Measurements from ENCODE around the gene SPART. TPM values are rescaled to one million over a fixed set of nuclear protein-coding genes. Genes with fewer than 3 reads are reported as not detected.

SPART gene
- total RNA-seq, 6 experiments from 2014 or later: 54.3 to 67.1 (median 58.6) TPM

GRCh38 chr13:36359301-36359950 is 13.2 kb upstream of the SPART start:
- H3K27ac Mint-ChIP-seq: no peak overlapping the region
- H3K27me3 Mint-ChIP-seq (ENCODE audit: insufficient read depth): no peaks in the 10 kb centered on the region
- H3K9me3 Mint-ChIP-seq: no peaks in the 10 kb centered on the region
- H3K4me1 Mint-ChIP-seq (ENCODE audit: low read depth): peaks cover 22% of the 10 kb centered on the region
- TF ChIP-seq, protein P1, sequence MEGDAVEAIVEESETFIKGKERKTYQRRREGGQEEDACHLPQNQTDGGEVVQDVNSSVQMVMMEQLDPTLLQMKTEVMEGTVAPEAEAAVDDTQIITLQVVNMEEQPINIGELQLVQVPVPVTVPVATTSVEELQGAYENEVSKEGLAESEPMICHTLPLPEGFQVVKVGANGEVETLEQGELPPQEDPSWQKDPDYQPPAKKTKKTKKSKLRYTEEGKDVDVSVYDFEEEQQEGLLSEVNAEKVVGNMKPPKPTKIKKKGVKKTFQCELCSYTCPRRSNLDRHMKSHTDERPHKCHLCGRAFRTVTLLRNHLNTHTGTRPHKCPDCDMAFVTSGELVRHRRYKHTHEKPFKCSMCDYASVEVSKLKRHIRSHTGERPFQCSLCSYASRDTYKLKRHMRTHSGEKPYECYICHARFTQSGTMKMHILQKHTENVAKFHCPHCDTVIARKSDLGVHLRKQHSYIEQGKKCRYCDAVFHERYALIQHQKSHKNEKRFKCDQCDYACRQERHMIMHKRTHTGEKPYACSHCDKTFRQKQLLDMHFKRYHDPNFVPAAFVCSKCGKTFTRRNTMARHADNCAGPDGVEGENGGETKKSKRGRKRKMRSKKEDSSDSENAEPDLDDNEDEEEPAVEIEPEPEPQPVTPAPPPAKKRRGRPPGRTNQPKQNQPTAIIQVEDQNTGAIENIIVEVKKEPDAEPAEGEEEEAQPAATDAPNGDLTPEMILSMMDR (IDR thresholded peaks at IDR 0.05): no peak
- H3K4me3 Mint-ChIP-seq: no peak overlapping the region
- no peak for DNase-seq
- no peaks in the 10 kb centered on the region for H3K36me3 Mint-ChIP-seq (ENCODE audit: low read depth)

DNA sequence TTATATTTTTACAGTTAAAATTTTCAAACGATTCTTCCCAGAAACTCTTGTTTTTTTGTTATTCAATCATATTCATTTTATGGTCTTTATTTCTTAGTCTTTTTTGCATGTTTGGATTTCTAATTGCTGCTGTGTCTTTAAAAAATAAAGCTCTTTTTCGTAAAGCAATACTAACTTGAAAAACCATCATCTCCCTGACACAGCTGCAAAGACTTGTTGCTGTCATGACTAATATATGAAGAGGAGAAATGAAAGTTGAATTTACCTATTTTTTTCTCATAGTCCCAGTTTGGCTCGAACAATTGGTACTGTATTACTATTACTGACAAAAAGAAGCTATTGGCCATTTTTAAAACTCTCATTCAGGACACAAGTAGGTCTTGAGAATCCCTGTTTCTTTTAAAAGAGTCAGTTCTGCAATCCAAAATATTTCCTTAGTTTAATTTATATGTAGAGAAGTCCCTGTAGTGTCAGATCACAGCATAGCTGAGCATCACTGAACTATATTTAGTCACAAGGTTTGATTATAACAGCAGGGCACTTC is 12.1 kb upstream of the SPART start:
- DNase-seq: no peak
- TF ChIP-seq, protein P1 (IDR thresholded peaks at IDR 0.05): no peak
- Mint-ChIP-seq H3K36me3 (ENCODE audit: low read depth) (no peaks in the 10 kb centered on the region), H3K4me3 (no peak overlapping the region), H3K27ac (no peak overlapping the region), H3K27me3 (ENCODE audit: insufficient read depth) (no peaks in the 10 kb centered on the region), H3K4me1 (ENCODE audit: low read depth) (peaks cover 20% of the 10 kb centered on the region), H3K9me3 (no peaks in the 10 kb centered on the region)

DNA sequence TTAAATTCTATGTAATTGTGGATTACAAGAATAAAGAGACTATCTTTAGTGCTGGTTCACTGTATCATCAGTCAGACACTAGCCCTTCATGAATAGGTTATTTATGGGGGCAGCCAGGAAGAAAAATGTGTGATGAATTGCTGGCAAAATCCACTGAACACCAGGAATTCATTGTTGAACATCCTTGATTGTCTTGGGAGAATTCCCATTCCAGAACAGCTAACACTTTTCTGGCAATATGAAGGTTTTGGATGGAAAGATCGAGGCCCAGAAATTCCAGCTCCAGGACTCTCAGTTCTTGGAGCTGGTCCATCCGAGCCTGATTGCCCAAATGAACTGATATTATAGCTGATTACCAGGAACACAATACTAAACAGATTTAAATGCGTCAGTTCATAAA is 11.5 kb upstream of the SPART start:
- TF ChIP-seq, protein P1 (IDR thresholded peaks at IDR 0.05): no peak
- Mint-ChIP-seq H3K27me3 (ENCODE audit: insufficient read depth) (no peaks in the 10 kb centered on the region), H3K27ac (no peak overlapping the region)

DNA sequence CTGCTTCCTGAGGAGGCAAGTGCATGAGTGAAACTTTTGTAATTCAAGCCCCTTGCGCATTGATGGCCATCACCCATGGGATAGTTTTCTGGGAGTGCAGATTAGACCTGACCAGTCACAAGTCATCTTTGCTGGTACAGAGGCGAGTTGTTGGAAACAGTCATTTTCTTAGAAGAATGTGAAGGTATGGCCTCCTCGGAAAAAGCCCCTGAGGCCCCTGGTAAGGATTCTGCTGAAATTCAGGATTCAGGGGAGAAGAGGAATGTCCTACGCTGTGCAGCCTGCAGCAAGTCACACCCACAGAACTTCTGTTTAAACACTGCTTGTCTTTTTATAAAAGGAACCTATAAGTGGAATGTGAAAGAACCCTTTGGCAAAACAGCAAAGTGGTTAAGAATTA is 11.0 kb upstream of the SPART start:
- Mint-ChIP-seq H3K9me3 (no peaks in the 10 kb centered on the region), H3K27me3 (ENCODE audit: insufficient read depth) (no peaks in the 10 kb centered on the region), H3K4me1 (ENCODE audit: low read depth) (peaks cover 20% of the 10 kb centered on the region), H3K27ac (no peak overlapping the region), H3K36me3 (ENCODE audit: low read depth) (no peaks in the 10 kb centered on the region), H3K4me3 (no peak overlapping the region)
- no peak for DNase-seq
- TF ChIP-seq, protein P1 (IDR thresholded peaks at IDR 0.05): no peak

More for the DNA sequence above, 11.5 kb upstream of the SPART start:
- no peaks in the 10 kb centered on the region for H3K36me3 Mint-ChIP-seq (ENCODE audit: low read depth)
- no peak for DNase-seq
- peaks cover 20% of the 10 kb centered on the region for H3K4me1 Mint-ChIP-seq (ENCODE audit: low read depth)
- no peaks in the 10 kb centered on the region for H3K9me3 Mint-ChIP-seq
- H3K4me3 Mint-ChIP-seq: no peak overlapping the region

- TF ChIP-seq, protein P1 (IDR thresholded peaks at IDR 0.05): no peak
- no peaks in the 10 kb centered on the region for H3K9me3 Mint-ChIP-seq
- H3K4me3 Mint-ChIP-seq: no peak overlapping the region
- H3K27me3 Mint-ChIP-seq (ENCODE audit: insufficient read depth): no peaks in the 10 kb centered on the region
- no peak overlapping the region for H3K27ac Mint-ChIP-seq
- H3K36me3 Mint-ChIP-seq (ENCODE audit: low read depth): no peaks in the 10 kb centered on the region
- no peak for DNase-seq
- H3K4me1 Mint-ChIP-seq (ENCODE audit: low read depth): peaks cover 25% of the 10 kb centered on the region
Observed at GRCh38 chr13:36356058-36356457, 9.9 kb upstream of the SPART start.

All from HFFc6 (cell line).